HepG2 (cell line): ENCODE data around the gene TRAPPC12. TPM values are rescaled to one million over a fixed set of nuclear protein-coding genes. Genes with fewer than 3 reads are reported as not detected.

ENCODE experiments used
- ATM ChIP-seq: fragments of 450-650 bp; IDR thresholded peaks from 2 replicates; pipeline ENCODE4 v1.7.1; 2017; ENCODE audit warnings: mild to moderate bottlenecking, borderline replicate concordance
- DRAP1 ChIP-seq: IDR thresholded peaks from 2 replicates; pipeline ENCODE4 v1.6.1; 2016; ENCODE audit warnings: missing genetic modification reagents, missing compliant biosample characterization
- FOSL2 ChIP-seq: sonication (generic); formaldehyde crosslinking; IDR thresholded peaks from 2 replicates; pipeline ENCODE4 v1.4.0; 2020; ENCODE audit warnings: missing genetic modification reagents
- HHEX ChIP-seq: IDR thresholded peaks from 2 replicates; pipeline ENCODE4 v1.6.1; 2016; ENCODE audit warnings: control low read depth
- MAFK ChIP-seq, 2 experiments: IDR thresholded peaks in 1 of 2; conservative IDR thresholded peaks in 1 of 2; 2 replicates each; pipeline ENCODE4 v1.6.1; 2011; ENCODE audit warnings: improper control_type of control experiment in 2 of 2, low read length in 2 of 2
- NKX3-1 ChIP-seq: sonication (generic); formaldehyde crosslinking; IDR thresholded peaks from 2 replicates; pipeline ENCODE4 v1.5.0; 2020; ENCODE audit warnings: missing genetic modification reagents
- PAWR ChIP-seq: sonication (generic); formaldehyde crosslinking; IDR thresholded peaks from 2 replicates; pipeline ENCODE4 v1.4.0; 2020; ENCODE audit warnings: missing genetic modification reagents, mild to moderate bottlenecking, borderline replicate concordance
- PAXIP1 ChIP-seq: sonication (generic); formaldehyde crosslinking; conservative IDR thresholded peaks from 2 replicates; pipeline ENCODE4 v1.4.0; 2020; ENCODE audit warnings: mild to moderate bottlenecking, missing genetic modification reagents, moderate library complexity
- RARG ChIP-seq: sonication (generic); formaldehyde crosslinking; IDR thresholded peaks from 2 replicates; pipeline ENCODE4 v1.4.0; 2020; ENCODE audit warnings: low read depth, mild to moderate bottlenecking, missing genetic modification reagents
- TEF ChIP-seq: sonication (generic); formaldehyde crosslinking; IDR thresholded peaks from 2 replicates; pipeline ENCODE4 v1.5.0; 2020; ENCODE audit warnings: missing genetic modification reagents
- U2AF2 ChIP-seq: fragments of 200-400 bp; formaldehyde crosslinking; IDR thresholded peaks from 2 replicates; pipeline ENCODE4 v1.6.1; 2017; ENCODE audit warnings: low read depth, mild to moderate bottlenecking, low read length
- ZFP36 ChIP-seq: fragments of 150-350 bp; IDR thresholded peaks from 2 replicates; pipeline ENCODE4 v1.6.1; 2018; ENCODE audit warnings: borderline replicate concordance, low read length, low read depth; ENCODE audit not compliant: partially characterized antibody
- ZNF331 ChIP-seq: sonication (generic); formaldehyde crosslinking; IDR thresholded peaks from 2 replicates; pipeline ENCODE4 v1.4.0; 2020; ENCODE audit warnings: missing genetic modification reagents
- ZNF556 ChIP-seq: sonication (generic); formaldehyde crosslinking; IDR thresholded peaks from 2 replicates; pipeline ENCODE4 v1.4.0; 2020; ENCODE audit warnings: mild to moderate bottlenecking, missing genetic modification reagents, borderline replicate concordance
- ZNF607 ChIP-seq: sonication (generic); formaldehyde crosslinking; IDR thresholded peaks from 2 replicates; pipeline ENCODE4 v1.5.1; 2020; ENCODE audit warnings: missing genetic modification reagents, mild to moderate bottlenecking, borderline replicate concordance
- ZNF616 ChIP-seq: sonication (generic); formaldehyde crosslinking; IDR thresholded peaks from 2 replicates; pipeline ENCODE4 v1.5.0; 2020; ENCODE audit warnings: low read depth, mild to moderate bottlenecking, missing genetic modification reagents
- ZNF724P ChIP-seq: sonication (generic); formaldehyde crosslinking; IDR thresholded peaks from 2 replicates; pipeline ENCODE4 v1.8.0; 2022; ENCODE audit warnings: missing genetic modification reagents, borderline replicate concordance
- ZNF740 ChIP-seq: sonication (generic); formaldehyde crosslinking; IDR thresholded peaks from 2 replicates; pipeline ENCODE4 v1.4.0; 2020; ENCODE audit warnings: missing genetic modification reagents
- polyA plus RNA-seq, 8 experiments: library from polyadenylated mRNA; depleted of rRNA in 3 of 8; stranded (reverse) in 7 of 8; unstranded in 1 of 8; fragments of >200 nt; fragmentation: Illumina TruSeq in 4 of 8; extraction: Trizol in 4 of 8; gene quantifications; 2 replicates each; pipeline versions ENCODE4 v1.2.1 to v1.2.3, GENCODE V29; 2011 to 2016; ENCODE audit warnings: low read depth in 4 of 8, missing spikeins in 1 of 8, mixed read lengths in 1 of 8; ENCODE audit not compliant: insufficient read depth in 1 of 8
- total RNA-seq, 5 experiments: library from RNA; depleted of rRNA; stranded (reverse); fragments of >200 nt; fragmentation: Illumina TruSeq; extraction: Trizol; gene quantifications; 2 replicates each; pipeline ENCODE4 v1.2.3, GENCODE V29; 2016; ENCODE audit warnings: low read depth in 1 of 5
- TF ChIP-seq, protein P1 (sequence below): sonication (generic); formaldehyde crosslinking; IDR thresholded peaks from 2 replicates; pipeline ENCODE4 v1.5.1; 2020; ENCODE audit warnings: missing genetic modification reagents, mild to moderate bottlenecking, borderline replicate concordance
- TF ChIP-seq, protein P2 (sequence below): sonication (generic); formaldehyde crosslinking; IDR thresholded peaks from 2 replicates; pipeline ENCODE4 v1.8.0; 2022; ENCODE audit warnings: missing genetic modification reagents, mild to moderate bottlenecking, borderline replicate concordance

TRAPPC12 gene
- total and polyA plus RNA-seq, 2 of the 13 experiments (the other 11 are each of a cell fraction or from before 2014, with no cell fraction given): 46.4 to 97.7 TPM

GRCh38 chr2:3519255-3520205 lies 140.0 kb downstream of the TRAPPC12 start, which contains the start of gene ADI1 (continued):
- peak; percentile 57 for TF ChIP-seq PAXIP1 (CRISPR knock-in tag)
- TF ChIP-seq NKX3-1 (CRISPR knock-in tag): peak; percentile 92; the same call in 1 of the 2 replicates
- TF ChIP-seq ZNF616: no peak; the same call in 1 of the 2 replicates
- TF ChIP-seq PAWR (CRISPR knock-in tag): peak; percentile 30; the same call in 1 of the 2 replicates
- TF ChIP-seq DRAP1 (CRISPR knock-in tag): peak; percentile 99
- TF ChIP-seq ZNF556 (CRISPR knock-in tag): peak; percentile 91
- no peak; the same call in 1 of the 2 replicates for TF ChIP-seq ZNF740 (CRISPR knock-in tag)
- no peak for TF ChIP-seq U2AF2
- TF ChIP-seq ZNF331 (CRISPR knock-in tag): peak; percentile 86
- peak; percentile 89 to 90 for TF ChIP-seq MAFK (conservative IDR thresholded peaks at IDR 0.05 in 1 of 2, IDR thresholded peaks at IDR 0.05 in 1 of 2; ENCODE audit: low read length in 2 of 2)
- TF ChIP-seq HHEX (CRISPR knock-in tag): no peak
- TF ChIP-seq ZFP36: no peak
- peak; percentile 54; the same call in 1 of the 2 replicates for TF ChIP-seq RARG (CRISPR knock-in tag)
- TF ChIP-seq, protein P1, sequence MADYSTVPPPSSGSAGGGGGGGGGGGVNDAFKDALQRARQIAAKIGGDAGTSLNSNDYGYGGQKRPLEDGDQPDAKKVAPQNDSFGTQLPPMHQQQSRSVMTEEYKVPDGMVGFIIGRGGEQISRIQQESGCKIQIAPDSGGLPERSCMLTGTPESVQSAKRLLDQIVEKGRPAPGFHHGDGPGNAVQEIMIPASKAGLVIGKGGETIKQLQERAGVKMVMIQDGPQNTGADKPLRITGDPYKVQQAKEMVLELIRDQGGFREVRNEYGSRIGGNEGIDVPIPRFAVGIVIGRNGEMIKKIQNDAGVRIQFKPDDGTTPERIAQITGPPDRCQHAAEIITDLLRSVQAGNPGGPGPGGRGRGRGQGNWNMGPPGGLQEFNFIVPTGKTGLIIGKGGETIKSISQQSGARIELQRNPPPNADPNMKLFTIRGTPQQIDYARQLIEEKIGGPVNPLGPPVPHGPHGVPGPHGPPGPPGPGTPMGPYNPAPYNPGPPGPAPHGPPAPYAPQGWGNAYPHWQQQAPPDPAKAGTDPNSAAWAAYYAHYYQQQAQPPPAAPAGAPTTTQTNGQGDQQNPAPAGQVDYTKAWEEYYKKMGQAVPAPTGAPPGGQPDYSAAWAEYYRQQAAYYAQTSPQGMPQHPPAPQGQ (CRISPR knock-in tag): no peak
- TF ChIP-seq FOSL2: peak; percentile 50
- no peak; the same call in 1 of the 2 replicates for TF ChIP-seq TEF (CRISPR knock-in tag)
- TF ChIP-seq, protein P2, sequence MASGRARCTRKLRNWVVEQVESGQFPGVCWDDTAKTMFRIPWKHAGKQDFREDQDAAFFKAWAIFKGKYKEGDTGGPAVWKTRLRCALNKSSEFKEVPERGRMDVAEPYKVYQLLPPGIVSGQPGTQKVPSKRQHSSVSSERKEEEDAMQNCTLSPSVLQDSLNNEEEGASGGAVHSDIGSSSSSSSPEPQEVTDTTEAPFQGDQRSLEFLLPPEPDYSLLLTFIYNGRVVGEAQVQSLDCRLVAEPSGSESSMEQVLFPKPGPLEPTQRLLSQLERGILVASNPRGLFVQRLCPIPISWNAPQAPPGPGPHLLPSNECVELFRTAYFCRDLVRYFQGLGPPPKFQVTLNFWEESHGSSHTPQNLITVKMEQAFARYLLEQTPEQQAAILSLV (CRISPR knock-in tag): peak; percentile 92; the same call in 1 of the 2 replicates
- peak; percentile 95 for TF ChIP-seq ZNF724P (CRISPR knock-in tag)
- TF ChIP-seq ZNF607: peak; percentile 98
- no peak for TF ChIP-seq ATM
